ENCODE measurements around the gene RNF34. TPM values are rescaled to one million over a fixed set of nuclear protein-coding genes. Genes with fewer than 3 reads are reported as not detected.

RNF34 gene
- total RNA-seq, 2 experiments from 2014 or later, result 60.6 to 63.1 TPM

GRCh38 chr12:121443911-121444841 is 44.3 kb downstream of the RNF34 start:
- no peaks in the 10 kb centered on the region for H3K27me3 ChIP-seq (ENCODE audit: control insufficient read depth in 1 of 2, insufficient read depth in 2 of 2, low read length in 2 of 2)
- no peaks in the 10 kb centered on the region for H3K9me3 Mint-ChIP-seq
- H3K36me3 ChIP-seq (ENCODE audit: insufficient read depth, low read length), result peaks cover 67% of the 10 kb centered on the region
- H3K4me3 ChIP-seq (ENCODE audit: low read length), result no peak overlapping the region
- ATAC-seq (ENCODE audit: poor library complexity) (no peak), DNase-seq (peak in 1 of 14 experiments; percentile 29)
- intact Hi-C loops (cut with DNase I, micrococcal nuclease), result loop anchor here (1.0 to 5.0 kb wide), 2 partner anchors 92 to 110 kb away; partner anchors contain the start of gene ANAPC5 (in 1 of the 2)
- no peaks in the 10 kb centered on the region for H3K9me3 ChIP-seq (ENCODE audit: control insufficient read depth in 1 of 2, insufficient read depth in 1 of 2, low read length in 2 of 2)
- H3K27ac Mint-ChIP-seq, result no peak overlapping the region
- no peak overlapping the region for H3K27ac ChIP-seq (ENCODE audit: low read depth in 1 of 2, low read length in 2 of 2)
- CTCF ChIA-PET, result interaction anchor here (1.1 to 2.0 kb wide), 7 partner anchors 10 to 118 kb away, joined by 3 to 13 read pairs (median 4); no protein-coding TSS in a partner anchor
- POLR2A ChIA-PET, result no interaction called here
- no peaks in the 10 kb centered on the region for H3K27me3 Mint-ChIP-seq
- H3K36me3 Mint-ChIP-seq (ENCODE audit: low read depth), result peaks cover 58% of the 10 kb centered on the region
- no peak overlapping the region for H3K4me3 Mint-ChIP-seq
- no peaks in the 10 kb centered on the region for H3K4me1 ChIP-seq (ENCODE audit: insufficient read depth, low read length)
- TF ChIP-seq CTCF (IDR thresholded peaks at IDR 0.05), result no peak
- H3K4me1 Mint-ChIP-seq (ENCODE audit: low read depth), result peaks cover 4% of the 10 kb centered on the region

GRCh38 chr12:121444842-121445202 is 44.9 kb downstream of the RNF34 start:
- peaks cover 64% of the 10 kb centered on the region for H3K36me3 ChIP-seq (ENCODE audit: insufficient read depth, low read length)
- H3K27ac Mint-ChIP-seq, result no peak overlapping the region
- no peak for DNase-seq

DNA sequence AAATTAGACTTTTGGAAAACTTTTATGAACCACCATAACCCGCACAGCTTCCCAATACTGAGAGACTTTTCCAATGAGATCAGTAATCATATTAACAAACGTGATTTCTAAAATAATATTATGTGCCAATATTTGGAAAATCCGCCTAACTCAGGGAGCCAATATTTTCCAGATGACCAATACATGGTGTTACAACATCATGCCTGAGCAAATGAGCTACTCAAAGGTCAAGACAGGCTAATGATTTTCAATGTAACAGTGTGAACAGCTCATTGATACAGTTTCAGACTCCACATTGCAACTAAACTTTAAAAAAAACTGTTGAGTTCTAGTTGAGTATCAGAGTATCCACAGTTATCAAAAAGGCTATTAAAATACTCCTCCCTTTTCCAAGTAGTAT is 46.8 kb downstream of the RNF34 start:
- CTCF ChIA-PET, result no interaction called here
- H3K36me3 Mint-ChIP-seq (ENCODE audit: low read depth), result peaks cover 47% of the 10 kb centered on the region
- H3K4me3 Mint-ChIP-seq, result no peak overlapping the region

More at GRCh38 chr12:121444842-121445202, 44.9 kb downstream of the RNF34 start:
- ATAC-seq (ENCODE audit: poor library complexity), result no peak
- intact Hi-C loops (cut with DNase I, micrococcal nuclease), result loop anchor here in 1 of 2 experiments (5.0 kb wide), 1 partner anchor 93 kb away; the partner anchor contains the start of gene ANAPC5
- no peak overlapping the region for H3K4me3 ChIP-seq (ENCODE audit: low read length)
- H3K27me3 Mint-ChIP-seq, result no peaks in the 10 kb centered on the region
- no peaks in the 10 kb centered on the region for H3K9me3 Mint-ChIP-seq
- H3K27me3 ChIP-seq (ENCODE audit: control insufficient read depth in 1 of 2, insufficient read depth in 2 of 2, low read length in 2 of 2), result no peaks in the 10 kb centered on the region
- no peak for TF ChIP-seq CTCF (IDR thresholded peaks at IDR 0.05)
- H3K9me3 ChIP-seq (ENCODE audit: control insufficient read depth in 1 of 2, insufficient read depth in 1 of 2, low read length in 2 of 2), result no peaks in the 10 kb centered on the region
- H3K4me1 Mint-ChIP-seq (ENCODE audit: low read depth), result peaks cover 4% of the 10 kb centered on the region
- H3K36me3 Mint-ChIP-seq (ENCODE audit: low read depth), result peaks cover 57% of the 10 kb centered on the region
- CTCF ChIA-PET, result no interaction called here
- no peak overlapping the region for H3K27ac ChIP-seq (ENCODE audit: low read depth in 1 of 2, low read length in 2 of 2)
- POLR2A ChIA-PET, result interaction anchor here (0.7 kb wide), 1 partner anchor 11 kb away, joined by 3 read pairs; no protein-coding TSS in a partner anchor
- no peaks in the 10 kb centered on the region for H3K4me1 ChIP-seq (ENCODE audit: insufficient read depth, low read length)
- H3K4me3 Mint-ChIP-seq, result no peak overlapping the region

More for the DNA sequence above, 46.8 kb downstream of the RNF34 start:
- Mint-ChIP-seq H3K27ac (no peak overlapping the region), H3K27me3 (no peaks in the 10 kb centered on the region), H3K4me1 (ENCODE audit: low read depth) (peaks cover 9% of the 10 kb centered on the region), H3K9me3 (no peaks in the 10 kb centered on the region)
- Histone ChIP-seq H3K27me3 (ENCODE audit: control insufficient read depth in 1 of 2, insufficient read depth in 2 of 2, low read length in 2 of 2) (no peaks in the 10 kb centered on the region), H3K4me3 (ENCODE audit: low read length) (no peak overlapping the region), H3K27ac (ENCODE audit: low read depth in 1 of 2, low read length in 2 of 2) (no peak overlapping the region), H3K4me1 (ENCODE audit: insufficient read depth, low read length) (no peaks in the 10 kb centered on the region), H3K9me3 (ENCODE audit: control insufficient read depth in 1 of 2, insufficient read depth in 1 of 2, low read length in 2 of 2) (no peaks in the 10 kb centered on the region), H3K36me3 (ENCODE audit: insufficient read depth, low read length) (peaks cover 54% of the 10 kb centered on the region)
- TF ChIP-seq CTCF (IDR thresholded peaks at IDR 0.05), result no peak
- no peak for DNase-seq
- no peak for ATAC-seq (ENCODE audit: poor library complexity)
- POLR2A ChIA-PET, result no interaction called here
- intact Hi-C loops (cut with DNase I, micrococcal nuclease), result no loop called here

All from CD4-positive, alpha-beta T cell (primary cell).